ENCODE data around the gene SOCS3. TPM values are rescaled to one million over a fixed set of nuclear protein-coding genes. Genes with fewer than 3 reads are reported as not detected.

SOCS3 gene
- total and polyA plus RNA-seq, 10 of the 15 experiments (the other 5 are each of a cell fraction or from before 2014, with no cell fraction given), result 0.05 to 3.9 (median 1.0) TPM

GRCh38 chr17:78355045-78355641 lies 4.7 kb downstream of the SOCS3 start (continued):
- TF ChIP-seq PRDM15 (CRISPR knock-in tag; IDR thresholded peaks at IDR 0.05) (no peak), ATF2 (IDR thresholded peaks at IDR 0.05; ENCODE audit: low read length) (no peak), CEBPZ (IDR thresholded peaks at IDR 0.05; ENCODE audit: low read depth, low read length) (no peak), BHLHE40 (IDR thresholded peaks at IDR 0.05; ENCODE audit: borderline replicate concordance in 1 of 2, low read depth in 2 of 2, low read length in 1 of 2) (peak; percentile 80 to 84; a peak in 3 of 4 replicates), NFIC (IDR thresholded peaks at IDR 0.05; ENCODE audit: low read depth, low read length) (no peak), YY1 (IDR thresholded peaks at IDR 0.05; ENCODE audit: low read depth, low read length) (no peak), KDM1A (IDR thresholded peaks at IDR 0.05; ENCODE audit: borderline replicate concordance) (no peak), USF1 (IDR thresholded peaks at IDR 0.05; ENCODE audit: borderline replicate concordance, extremely low read length, insufficient read depth, low read depth, low read length) (no peak), SIX5 (IDR thresholded peaks at IDR 0.05; ENCODE audit: low read depth, low read length, severe bottlenecking) (no peak), HDGF (IDR thresholded peaks at IDR 0.05) (no peak), ETV6 (conservative IDR thresholded peaks at IDR 0.05 in 1 of 2, IDR thresholded peaks at IDR 0.05 in 1 of 2; ENCODE audit: borderline replicate concordance in 1 of 2, low read depth in 1 of 2) (no peak), NR2C2 (IDR thresholded peaks at IDR 0.05; ENCODE audit: borderline replicate concordance, control insufficient read depth, insufficient read length, low read depth) (no peak), ZBTB33 (IDR thresholded peaks at IDR 0.05) (no peak), HDAC2 (IDR thresholded peaks at IDR 0.05) (no peak), TCF12 (IDR thresholded peaks at IDR 0.05; ENCODE audit: low read depth, low read length) (no peak), RUNX3 (IDR thresholded peaks at IDR 0.05; ENCODE audit: low read length) (0 out of 2 replicates have a peak, but pooled peaks have one; percentile 7), MYC (IDR thresholded peaks at IDR 0.05; ENCODE audit: insufficient read depth, insufficient read length, insufficient replicate concordance, low read length, severe bottlenecking) (no peak), SREBF2 (IDR thresholded peaks at IDR 0.05; ENCODE audit: low read length) (no peak)
